H1 (cell line): ENCODE measurements around the gene PLP2. TPM values are rescaled to one million over a fixed set of nuclear protein-coding genes. Genes with fewer than 3 reads are reported as not detected.

Experiments used
- CTCF ChIA-PET: fragments of 300-600 bp; sonication (Branson Sonifier 250); formaldehyde crosslinking; loops from one replicate; lab custom pipeline; 2021; ENCODE audit not compliant: partially characterized antibody; lab: Charles Lee
- POLR2A ChIA-PET: fragments of 300-600 bp; sonication (Branson Sonifier 250); formaldehyde crosslinking; loops from one replicate; lab custom pipeline; 2021; ENCODE audit warnings: inconsistent platforms; ENCODE audit not compliant: partially characterized antibody; lab: Charles Lee
- DNase-seq, 2 experiments: peaks; one replicate each; pipeline versions ENCODE4 v3.0.0 to v3.0.0-alpha.2; 2010 to 2022; ENCODE audit warnings: low spot score in 2 of 2, low read depth in 1 of 2, mixed read lengths in 1 of 2
- FAIRE-seq: peaks from 2 replicates; lab custom pipeline; 2011; peaks lifted over from hg19 to GRCh38; lab: Jason Lieb, UNC
- H2AFZ ChIP-seq: 2 replicates; pipeline ENCODE4 v1.8.1; 2012; ENCODE audit warnings: low read length, inconsistent platforms
- H2AK5ac ChIP-seq: 2 replicates; pipeline ENCODE4 v1.6.1; 2013; ENCODE audit warnings: low read depth, low read length
- H2BK120ac ChIP-seq: replicated peaks from 2 replicates; pipeline ENCODE3; 2013; ENCODE audit warnings: low read depth, low read length, inconsistent platforms
- H2BK12ac ChIP-seq: 2 replicates; pipeline ENCODE4 v1.6.1; 2013; ENCODE audit warnings: low read depth, low read length
- H2BK15ac ChIP-seq: 2 replicates; pipeline ENCODE4 v1.6.1; 2013; ENCODE audit warnings: low read length
- H2BK20ac ChIP-seq: 2 replicates; pipeline ENCODE4 v1.6.1; 2013; ENCODE audit warnings: low read length
- H2BK5ac ChIP-seq: 2 replicates; pipeline ENCODE4 v1.6.1; 2013; ENCODE audit warnings: low read depth, low read length
- H3K14ac ChIP-seq: 2 replicates; pipeline ENCODE4 v1.6.1; 2013; ENCODE audit warnings: inconsistent platforms; ENCODE audit not compliant: insufficient read length
- H3K18ac ChIP-seq: 2 replicates; pipeline ENCODE4 v1.6.1; 2013; ENCODE audit warnings: low read length; ENCODE audit errors: extremely low read depth
- H3K23ac ChIP-seq: 2 replicates; pipeline ENCODE4 v1.6.1; 2013; ENCODE audit warnings: inconsistent platforms; ENCODE audit not compliant: insufficient read length
- H3K23me2 ChIP-seq: 2 replicates; pipeline ENCODE4 v1.6.1; 2013; ENCODE audit warnings: low read depth, low read length
- H3K27ac ChIP-seq: 2 replicates; pipeline ENCODE4 v1.6.1; 2011; ENCODE audit warnings: low read depth, low read length, inconsistent platforms
- H3K27me3 ChIP-seq, 4 experiments: replicated peaks in 1 of 4; 1 replicate in 1 of 4; 2 replicates in 3 of 4; pipeline versions ENCODE4 v1.6.1 to v1.8.1; 2011 to 2013; ENCODE audit warnings: low read length in 3 of 4, mild to moderate bottlenecking in 3 of 4, inconsistent platforms in 2 of 4, mixed read lengths in 2 of 4, moderate library complexity in 1 of 4; ENCODE audit not compliant: control insufficient read depth in 3 of 4, insufficient read depth in 3 of 4; ENCODE audit errors: extremely low read depth in 1 of 4
- H3K36me3 ChIP-seq, 4 experiments: 2 replicates each; pipeline versions ENCODE4 v1.6.1 to v1.8.1; 2011 to 2013; ENCODE audit warnings: mild to moderate bottlenecking in 4 of 4, low read length in 3 of 4, moderate library complexity in 2 of 4, control low read depth in 1 of 4, inconsistent platforms in 1 of 4; ENCODE audit not compliant: insufficient read depth in 4 of 4, control insufficient read depth in 2 of 4
- H3K4ac ChIP-seq: replicated peaks from 2 replicates; pipeline ENCODE3; 2013; ENCODE audit warnings: low read length, low read depth, mixed read lengths, inconsistent platforms; ENCODE audit not compliant: insufficient read length
- H3K4me1 ChIP-seq, 4 experiments: replicated peaks in 1 of 4; 1 replicate in 1 of 4; 2 replicates in 3 of 4; pipeline versions ENCODE4 v1.6.1 to v1.8.1; 2011 to 2013; ENCODE audit warnings: low read length in 3 of 4, inconsistent platforms in 2 of 4, mixed read lengths in 1 of 4; ENCODE audit not compliant: insufficient read depth in 4 of 4, control insufficient read depth in 3 of 4
- H3K4me2 ChIP-seq, 2 experiments: 2 replicates each; pipeline versions ENCODE4 v1.6.1 to v1.8.1; 2011 to 2013; ENCODE audit warnings: low read depth in 2 of 2, low read length in 2 of 2, control low read depth in 1 of 2, inconsistent platforms in 1 of 2, mild to moderate bottlenecking in 1 of 2; ENCODE audit not compliant: insufficient read depth in 1 of 2
- H3K4me3 ChIP-seq, 4 experiments: fragments of 200-600, 300-600 bp in 1 of 4; sonication (generic), shearing (Covaris generic), sonication (Bioruptor Twin) in 1 of 4; 2 replicates each; pipeline versions ENCODE4 v1.5.1 to v1.8.1; 2011 to 2016; ENCODE audit warnings: low read length in 4 of 4, low read depth in 3 of 4, control low read depth in 2 of 4, inconsistent platforms in 2 of 4, mild to moderate bottlenecking in 2 of 4, mixed read lengths in 1 of 4, moderate library complexity in 1 of 4; ENCODE audit not compliant: insufficient read depth in 2 of 4; ENCODE audit errors: extremely low read depth in 1 of 4
- H3K56ac ChIP-seq: replicated peaks from 2 replicates; pipeline ENCODE3; 2013; ENCODE audit warnings: low read depth, mild to moderate bottlenecking, mixed read lengths, low read length, inconsistent platforms; ENCODE audit not compliant: insufficient read length
- H3K79me1 ChIP-seq: 2 replicates; pipeline ENCODE4 v1.6.1; 2013; ENCODE audit warnings: low read depth, low read length, control low read depth
- H3K79me2 ChIP-seq, 2 experiments: 2 replicates each; pipeline versions ENCODE4 v1.6.1 to v1.8.1; 2012 to 2013; ENCODE audit warnings: low read length in 2 of 2, mild to moderate bottlenecking in 2 of 2, inconsistent platforms in 1 of 2; ENCODE audit not compliant: insufficient read depth in 2 of 2, control insufficient read depth in 1 of 2
- H3K9ac ChIP-seq, 4 experiments: replicated peaks in 1 of 4; 1 replicate in 1 of 4; 2 replicates in 3 of 4; pipeline versions ENCODE4 v1.6.1 to v1.8.1; 2011 to 2013; ENCODE audit warnings: low read depth in 3 of 4, low read length in 3 of 4, control low read depth in 2 of 4, mild to moderate bottlenecking in 2 of 4, moderate library complexity in 2 of 4, inconsistent platforms in 1 of 4; ENCODE audit errors: extremely low read depth in 1 of 4
- H3K9me3 ChIP-seq, 2 experiments: 2 replicates each; pipeline versions ENCODE4 v1.6.1 to v1.8.1; 2012 to 2013; ENCODE audit warnings: mild to moderate bottlenecking in 2 of 2, moderate library complexity in 2 of 2, control low read depth in 1 of 2, inconsistent platforms in 1 of 2, low read depth in 1 of 2, low read length in 1 of 2, mixed read lengths in 1 of 2; ENCODE audit not compliant: insufficient read depth in 2 of 2
- H4K20me1 ChIP-seq, 2 experiments: replicated peaks in 1 of 2; 2 replicates each; pipeline versions ENCODE3 to v1.8.1; 2011 to 2013; ENCODE audit warnings: inconsistent platforms in 2 of 2, low read length in 2 of 2, mild to moderate bottlenecking in 1 of 2; ENCODE audit not compliant: insufficient read depth in 2 of 2, control insufficient read depth in 1 of 2
- H4K5ac ChIP-seq: 2 replicates; pipeline ENCODE4 v1.6.1; 2013; ENCODE audit warnings: low read length, low read depth, mixed read lengths, inconsistent platforms; ENCODE audit not compliant: insufficient read length
- H4K8ac ChIP-seq: 2 replicates; pipeline ENCODE4 v1.8.0; 2013; ENCODE audit warnings: mild to moderate bottlenecking, moderate library complexity, low read length, inconsistent platforms; ENCODE audit not compliant: insufficient read depth; ENCODE audit errors: extremely low read depth
- H4K91ac ChIP-seq: replicated peaks from 2 replicates; pipeline ENCODE3; 2013; ENCODE audit warnings: low read length, mixed read lengths, inconsistent platforms; ENCODE audit not compliant: insufficient read length
- BCL11A ChIP-seq, 2 experiments: IDR thresholded peaks; one replicate each; pipeline ENCODE4 v1.6.1; 2011; ENCODE audit warnings: low read depth in 2 of 2, low read length in 2 of 2, mild to moderate bottlenecking in 2 of 2
- CEBPB ChIP-seq: IDR thresholded peaks from 2 replicates; pipeline ENCODE4 v1.6.1; 2012; ENCODE audit warnings: low read depth, low read length
- CHD2 ChIP-seq: IDR thresholded peaks from 2 replicates; pipeline ENCODE4 v1.6.1; 2012; ENCODE audit warnings: low read length, improper control_type of control experiment
- GABPA ChIP-seq: IDR thresholded peaks from 2 replicates; pipeline ENCODE4 v1.6.1; 2011; ENCODE audit warnings: mild to moderate bottlenecking, low read length, moderate library complexity, borderline replicate concordance; ENCODE audit not compliant: insufficient read depth
- KDM1A ChIP-seq: fragments of 200-600, 300-600 bp; sonication (generic); IDR thresholded peaks from 2 replicates; pipeline ENCODE4 v1.7.1; 2016; ENCODE audit warnings: mild to moderate bottlenecking, low read length, borderline replicate concordance
- KDM4A ChIP-seq: IDR thresholded peaks from one replicate; pipeline ENCODE4 v1.7.1; 2012; ENCODE audit warnings: low read depth, mild to moderate bottlenecking, moderate library complexity, low read length, inconsistent platforms; ENCODE audit not compliant: severe bottlenecking
- RNF2 ChIP-seq: fragments of 200-900, 300-1000 bp; sonication (generic); IDR thresholded peaks from 2 replicates; pipeline ENCODE4 v1.7.1; 2016; ENCODE audit warnings: borderline replicate concordance, low read depth, mild to moderate bottlenecking, antibody characterized with exemption, low read length; ENCODE audit not compliant: poor library complexity, severe bottlenecking; ENCODE audit errors: missing control alignments
- RXRA ChIP-seq: IDR thresholded peaks from 2 replicates; pipeline ENCODE4 v1.6.1; 2011; ENCODE audit warnings: low read depth, mild to moderate bottlenecking, low read length, moderate library complexity; ENCODE audit not compliant: insufficient read depth
- SAP30 ChIP-seq: fragments of 300-600 bp; sonication (generic); IDR thresholded peaks from 2 replicates; pipeline ENCODE4 v1.7.1; 2012; ENCODE audit warnings: low read length, moderate library complexity, mild to moderate bottlenecking, inconsistent platforms; ENCODE audit not compliant: insufficient read depth, insufficient replicate concordance
- SUZ12 ChIP-seq: fragments of 200-600 bp; sonication (generic); IDR thresholded peaks from 2 replicates; pipeline ENCODE4 v1.6.1; 2012; ENCODE audit warnings: mild to moderate bottlenecking, inconsistent platforms, low read length, moderate library complexity, mixed read lengths
- TBP ChIP-seq: IDR thresholded peaks from 2 replicates; pipeline ENCODE4 v1.6.1; 2011; ENCODE audit warnings: low read depth, low read length, improper control_type of control experiment
- ZNF274 ChIP-seq: IDR thresholded peaks from 2 replicates; pipeline ENCODE4 v1.7.0; 2012; ENCODE audit warnings: low read length, borderline replicate concordance; ENCODE audit errors: extremely low read depth
- WGBS, 2 experiments: shearing (Covaris generic) in 1 of 2; methylation state at CpG; one replicate each; pipeline versions ENCODE4 v1.1.6 to v1.1.7; 2013 to 2015; ENCODE audit warnings: low lambda C conversion rate in 2 of 2, mixed read lengths in 2 of 2, inconsistent platforms in 1 of 2, low coverage in 1 of 2, missing lambda C conversion rate in 1 of 2; ENCODE audit not compliant: insufficient replicate concordance in 2 of 2, insufficient coverage in 1 of 2, insufficient read length in 1 of 2; ENCODE audit errors: extremely low coverage in 1 of 2, missing lambda C conversion rate in 1 of 2; 5-methylcytosine and 5-hydroxymethylcytosine counted together
- polyA plus RNA-seq, 7 experiments: library from polyadenylated mRNA; depleted of rRNA in 3 of 7; stranded (reverse) in 5 of 7; unstranded in 2 of 7; fragments of >200 nt in 5 of 7; fragments of 200-250 nt in 2 of 7; gene quantifications; 1 replicate in 5 of 7; 2 replicates in 1 of 7; 4 replicates in 1 of 7; pipeline versions ENCODE4 v1.2.1 to v1.2.3, GENCODE V29; 2011 to 2013; ENCODE audit warnings: missing spikeins in 2 of 7, mixed read lengths in 2 of 7
- total RNA-seq: library from RNA; stranded (reverse); fragmentation: NEBNext Ultra II Directional; extraction: Animal tissue kit (Norgen Biotek cat#: 25700); gene quantifications from 2 replicates; pipeline ENCODE4 v1.2.1, GENCODE V29; 2021

The PLP2 gene
- total and polyA plus RNA-seq, 2 of the 8 experiments (the other 6 are each of a cell fraction or from before 2014, with no cell fraction given): 10.3 to 23.4 TPM

DNA sequence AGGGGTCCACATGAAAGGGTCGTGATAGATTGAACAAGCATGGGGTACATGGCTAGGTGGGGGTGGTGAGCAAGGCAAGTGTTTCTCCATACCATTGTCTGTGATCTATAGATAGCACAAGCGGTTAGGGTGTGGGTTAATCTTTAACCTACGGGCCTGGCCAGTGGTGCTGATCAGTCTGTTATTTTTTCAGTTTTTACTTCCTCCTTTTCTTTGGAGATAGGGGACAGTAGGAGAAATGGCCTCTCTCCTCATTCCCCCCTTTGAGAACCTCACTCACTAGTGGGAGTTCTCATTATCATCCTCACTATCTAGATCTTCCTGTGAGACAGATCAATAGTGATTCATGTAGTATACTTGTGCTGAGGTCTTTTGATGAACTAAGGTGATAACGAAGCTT lies 32.0 kb upstream of the PLP2 start:
- Histone ChIP-seq H3K27me3 (no peaks in the 10 kb centered on the region), H2AFZ (no peak overlapping the region), H3K79me1 (no peaks in the 10 kb centered on the region), H4K91ac (no peak overlapping the region), H3K4me2 (no peak overlapping the region), H3K4ac (no peak overlapping the region), H3K23me2 (no peaks in the 10 kb centered on the region), H3K36me3 (no peaks in the 10 kb centered on the region), H2BK20ac (no peak overlapping the region), H4K20me1 (no peaks in the 10 kb centered on the region), H2AK5ac (no peak overlapping the region), H3K9ac (no peak overlapping the region), H3K27ac (no peak overlapping the region), H2BK5ac (no peak overlapping the region), H3K18ac (no peak overlapping the region), H2BK120ac (no peak overlapping the region), H2BK15ac (no peak overlapping the region), H3K9me3 (no peaks in the 10 kb centered on the region), H3K56ac (no peak overlapping the region), H4K8ac (no peak overlapping the region), H2BK12ac (no peak overlapping the region), H4K5ac (no peak overlapping the region), H3K23ac (no peak overlapping the region), H3K79me2 (no peaks in the 10 kb centered on the region), H3K4me1 (no peaks in the 10 kb centered on the region), H3K4me3 (no peak overlapping the region), H3K14ac (no peak overlapping the region)
- ChIA-PET CTCF (no interaction called here), POLR2A (interaction anchor here (1.0 kb wide), 1 partner anchor 249 kb away, joined by 3 read pairs; no protein-coding TSS in a partner anchor)
- TF ChIP-seq RNF2 (no peak), CHD2 (no peak), TBP (no peak), SAP30 (no peak), KDM4A (no peak), BCL11A (IDR thresholded peaks at IDR 0.05; ENCODE audit: low read depth in 2 of 2, low read length in 2 of 2) (no peak), RXRA (no peak), KDM1A (no peak), GABPA (no peak), CEBPB (no peak), ZNF274 (no peak), SUZ12 (no peak)
- no peak for DNase-seq
- 81% methylated on average over 4 of the region's 4 CpGs; no CpG with 5 or more reads in 1 of the 2 experiments for WGBS, 2 experiments
- no peak for FAIRE-seq
